ENCODE data around the gene ZSWIM5. TPM values are rescaled to one million over a fixed set of nuclear protein-coding genes. Genes with fewer than 3 reads are reported as not detected.
A peak's percentile ranks its signal among the peaks of the same experiment; 100 is the strongest.

ZSWIM5 gene
- total RNA-seq, 1 experiment from 2014 or later, result 2.2 TPM

GRCh38 chr1:45015683-45016082, 190.7 kb downstream of the ZSWIM5 start (continued):
- TF ChIP-seq STAT6 (CRISPR knock-in tag; conservative IDR thresholded peaks at IDR 0.05; ENCODE audit: low read depth) (no peak), ZBTB43 (CRISPR knock-in tag; IDR thresholded peaks at IDR 0.05) (no peak), HMGA2 (CRISPR knock-in tag; IDR thresholded peaks at IDR 0.05) (no peak), USF2 (CRISPR knock-in tag; IDR thresholded peaks at IDR 0.05) (no peak), ESRRA (CRISPR knock-in tag; IDR thresholded peaks at IDR 0.05; ENCODE audit: borderline replicate concordance) (no peak), JUN (CRISPR knock-in tag; IDR thresholded peaks at IDR 0.05) (no peak)

- peak overlapping the region; percentile 62 for H3K4me3 Mint-ChIP-seq
- POLR2A ChIA-PET, result interaction anchor here (0.6 to 1.4 kb wide), 4 partner anchors 190 to 326 kb away, joined by 3 to 4 read pairs (median 3); partner anchors contain the start of genes BTBD19, MUTYH and TOE1
- ATAC-seq (peak; percentile 16), DNase-seq (ENCODE audit: low spot score) (peak; percentile 91)
- peaks cover 5% of the 10 kb centered on the region; the same call in 1 of the 2 replicates for H3K27me3 Mint-ChIP-seq (ENCODE audit: low read depth)
- CTCF ChIA-PET, result interaction anchor here (0.6 to 13.0 kb wide), 30 partner anchors 10 to 499 kb away, joined by 3 to 317 read pairs (median 4); partner anchors contain the start of genes BTBD19, EIF2B3, MUTYH and TESK2
- no peak for TF ChIP-seq ZMAT4 (CRISPR knock-in tag; IDR thresholded peaks at IDR 0.05)
- peak; percentile 82 for TF ChIP-seq CTCF (IDR thresholded peaks at IDR 0.05)
- H3K27ac Mint-ChIP-seq, result peak overlapping the region; percentile 72; the same call in 1 of the 2 replicates
- H3K4me1 Mint-ChIP-seq, result peaks cover 21% of the 10 kb centered on the region
- H3K36me3 Mint-ChIP-seq, result peaks cover 2% of the 10 kb centered on the region
- H3K9me3 Mint-ChIP-seq, result no peaks in the 10 kb centered on the region
Measured at GRCh38 chr1:45014321-45015028, 191.9 kb downstream of the ZSWIM5 start.

GRCh38 chr1:45013551-45014209, 192.7 kb downstream of the ZSWIM5 start:
- Mint-ChIP-seq H3K4me3 (peak overlapping the region; percentile 68), H3K4me1 (peaks cover 21% of the 10 kb centered on the region), H3K27me3 (ENCODE audit: low read depth) (peaks cover 5% of the 10 kb centered on the region; the same call in 1 of the 2 replicates), H3K27ac (no peak overlapping the region), H3K9me3 (no peaks in the 10 kb centered on the region), H3K36me3 (peaks cover 2% of the 10 kb centered on the region)
- DNase-seq (ENCODE audit: low spot score), result no peak
- ChIA-PET POLR2A (interaction anchor here (0.6 to 1.4 kb wide), 3 partner anchors 205 to 326 kb away, joined by 3 to 4 read pairs (median 3); partner anchors contain the start of genes BTBD19, MUTYH and TOE1), CTCF (interaction anchor here (0.6 to 13.0 kb wide), 26 partner anchors 9 to 499 kb away, joined by 3 to 317 read pairs (median 6); partner anchors contain the start of genes BTBD19, EIF2B3, MUTYH and TESK2)
- ATAC-seq, result no peak
- TF ChIP-seq TCF7 (CRISPR knock-in tag; IDR thresholded peaks at IDR 0.05; ENCODE audit: low read depth) (no peak), ZNF281 (CRISPR knock-in tag; IDR thresholded peaks at IDR 0.05) (no peak), ZNF138 (CRISPR knock-in tag; conservative IDR thresholded peaks at IDR 0.05) (no peak), ZNF396 (CRISPR knock-in tag; IDR thresholded peaks at IDR 0.05; ENCODE audit: borderline replicate concordance) (no peak), OVOL2 (CRISPR knock-in tag; IDR thresholded peaks at IDR 0.05; ENCODE audit: borderline replicate concordance) (no peak), FOXK1 (CRISPR knock-in tag; IDR thresholded peaks at IDR 0.05) (no peak), CTCF (IDR thresholded peaks at IDR 0.05) (no peak), MLX (CRISPR knock-in tag; IDR thresholded peaks at IDR 0.05) (no peak)

All from WTC11 (cell line).